ENCODE data around the gene BRAP.
"Not testable (repeated sequence)": the region's sequence is repeated elsewhere in the genome, so short reads cannot be mapped to it uniquely, and the experiment has no call there.

Gene BRAP

DNA sequence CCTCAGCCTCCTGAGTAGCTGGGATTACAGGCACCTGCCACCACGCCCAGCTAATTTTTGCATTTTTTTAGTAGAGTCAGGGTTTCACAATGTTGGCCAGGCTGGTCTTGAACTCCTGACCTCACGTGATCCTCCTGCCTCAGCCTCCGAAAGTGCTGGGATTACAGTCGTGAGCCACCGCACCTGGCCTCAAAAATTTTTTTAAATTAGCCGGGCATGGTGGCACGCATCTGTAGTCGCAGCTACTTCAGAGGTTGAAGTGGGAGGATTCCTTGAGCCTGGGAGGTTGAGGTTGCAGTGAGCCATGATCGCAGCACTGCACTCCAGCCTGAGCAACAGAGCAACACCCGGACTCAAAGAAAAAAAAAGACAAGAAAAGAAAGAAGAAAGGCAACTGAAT lies 67.9 kb downstream of the BRAP start:
- not testable (repeated sequence) for H3K14ac ChIP-seq (ENCODE audit: low read length in 2 of 2); H2BK15ac ChIP-seq (ENCODE audit: low read depth, poor library complexity, severe bottlenecking); H3K9me3 ChIP-seq (ENCODE audit: control insufficient read depth, low read length); H3K79me1 ChIP-seq (replicated peaks; ENCODE audit: low read length, poor library complexity, severe bottlenecking); H3K4me1 ChIP-seq (ENCODE audit: control insufficient read depth, insufficient read depth, low read depth, low read length); H3K36me3 ChIP-seq (ENCODE audit: control insufficient read depth in 1 of 2, insufficient read depth in 2 of 2, low read depth in 1 of 2, low read length in 2 of 2); H2BK5ac ChIP-seq (ENCODE audit: low read depth, low read length, poor library complexity, severe bottlenecking); H2BK120ac ChIP-seq (ENCODE audit: low read depth, low read length); H3K4me2 ChIP-seq (ENCODE audit: low read length, poor library complexity, severe bottlenecking); H3K4ac ChIP-seq (ENCODE audit: low read depth in 1 of 2, low read length in 2 of 2); H2AFZ ChIP-seq (ENCODE audit: low read depth, low read length); H3K27ac ChIP-seq (ENCODE audit: low read length, poor library complexity, severe bottlenecking); DNase-seq; H3K9ac ChIP-seq (ENCODE audit: low read length); H3K27me3 ChIP-seq (ENCODE audit: control insufficient read depth in 1 of 2, insufficient read depth in 1 of 2, low read length in 2 of 2); H2BK12ac ChIP-seq (ENCODE audit: low read length in 2 of 2); H3K18ac ChIP-seq (ENCODE audit: low read depth in 1 of 2, low read length in 2 of 2); H3K23ac ChIP-seq (ENCODE audit: low read length in 2 of 2); H4K8ac ChIP-seq (ENCODE audit: low read length); H3K4me3 ChIP-seq (ENCODE audit: insufficient read depth in 1 of 2, low read depth in 1 of 2, low read length in 2 of 2); H4K91ac ChIP-seq (ENCODE audit: low read length); H2AK5ac ChIP-seq (ENCODE audit: low read length, severe bottlenecking)
- WGBS = 93% methylated on average over 8 of the region's 10 CpGs

DNA sequence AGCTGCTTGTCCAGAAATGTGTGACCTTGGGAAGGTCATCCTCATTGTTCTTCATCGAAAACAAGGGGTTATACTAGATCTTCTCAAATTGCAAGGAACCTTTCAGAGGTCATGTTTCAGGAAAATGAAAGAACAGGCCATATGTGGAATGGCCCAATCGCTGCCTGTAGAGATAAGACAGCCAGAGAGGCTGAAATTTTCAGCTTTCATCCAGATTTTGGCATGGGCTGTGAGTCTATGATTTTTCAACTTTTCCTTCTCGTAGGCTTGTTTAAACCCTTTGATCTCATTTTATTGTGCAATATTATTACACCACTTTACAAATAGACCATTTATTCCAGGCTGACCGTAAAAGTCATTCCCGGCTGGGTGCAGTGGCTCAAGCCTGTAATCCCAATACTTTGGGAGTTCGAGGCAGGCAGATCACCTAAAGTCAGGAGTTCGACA lies 69.6 kb downstream of the BRAP start:
- no peak overlapping the region for H3K14ac ChIP-seq (ENCODE audit: low read length in 2 of 2)
- H2BK15ac ChIP-seq (ENCODE audit: low read depth, poor library complexity, severe bottlenecking) = no peak overlapping the region
- no peak overlapping the region for H2AFZ ChIP-seq (ENCODE audit: low read depth, low read length)
- peaks cover 1% of the 10 kb centered on the region for H3K79me1 ChIP-seq (replicated peaks; ENCODE audit: low read length, poor library complexity, severe bottlenecking)
- H3K18ac ChIP-seq (ENCODE audit: low read depth in 1 of 2, low read length in 2 of 2) = no peak overlapping the region
- no peak overlapping the region for H2BK5ac ChIP-seq (ENCODE audit: low read depth, low read length, poor library complexity, severe bottlenecking)
- no peaks in the 10 kb centered on the region for H3K27me3 ChIP-seq (ENCODE audit: control insufficient read depth in 1 of 2, insufficient read depth in 1 of 2, low read length in 2 of 2)
- H4K8ac ChIP-seq (ENCODE audit: low read length) = no peak overlapping the region
- no peak overlapping the region for H3K4ac ChIP-seq (ENCODE audit: low read depth in 1 of 2, low read length in 2 of 2)
- peaks cover 2% of the 10 kb centered on the region for H3K4me1 ChIP-seq (ENCODE audit: control insufficient read depth, insufficient read depth, low read depth, low read length)
- no peak overlapping the region for H2BK120ac ChIP-seq (ENCODE audit: low read depth, low read length)
- no peaks in the 10 kb centered on the region for H3K36me3 ChIP-seq (ENCODE audit: control insufficient read depth in 1 of 2, insufficient read depth in 2 of 2, low read depth in 1 of 2, low read length in 2 of 2)
- no peak overlapping the region for H3K27ac ChIP-seq (ENCODE audit: low read length, poor library complexity, severe bottlenecking)
- H3K4me2 ChIP-seq (ENCODE audit: low read length, poor library complexity, severe bottlenecking) = no peak overlapping the region
- no peaks in the 10 kb centered on the region for H3K9me3 ChIP-seq (ENCODE audit: control insufficient read depth, low read length)
- no peak overlapping the region for H2AK5ac ChIP-seq (ENCODE audit: low read length, severe bottlenecking)
- H3K23ac ChIP-seq (ENCODE audit: low read length in 2 of 2) = no peak overlapping the region
- 88% methylated on average over 7 of the region's 7 CpGs for WGBS
- no peak overlapping the region for H3K4me3 ChIP-seq (ENCODE audit: insufficient read depth in 1 of 2, low read depth in 1 of 2, low read length in 2 of 2)
- no peak for DNase-seq
- no peak overlapping the region for H2BK12ac ChIP-seq (ENCODE audit: low read length in 2 of 2)
- H4K91ac ChIP-seq (ENCODE audit: low read length) = no peak overlapping the region
- H3K9ac ChIP-seq (ENCODE audit: low read length) = no peak overlapping the region

DNA sequence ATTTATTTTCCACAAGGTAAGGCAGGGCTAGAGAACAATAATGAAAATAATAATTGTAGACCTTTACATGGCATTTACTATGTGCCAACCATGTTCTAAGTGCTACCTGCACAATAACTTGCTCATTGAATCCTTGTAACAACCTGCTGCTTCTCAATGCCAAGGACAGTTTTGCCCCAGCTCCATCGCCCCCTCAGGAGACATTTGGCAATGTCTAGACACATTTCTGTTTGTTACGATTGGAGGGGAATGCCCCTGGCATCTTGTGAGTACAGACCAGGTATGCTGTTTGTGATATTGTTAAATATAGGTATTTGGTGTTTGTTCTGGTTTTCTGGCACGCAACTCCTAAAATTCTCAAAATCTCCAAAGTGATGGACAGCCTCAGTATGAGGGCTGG lies 78.5 kb downstream of the BRAP start:
- no peaks in the 10 kb centered on the region for H3K4me1 ChIP-seq (ENCODE audit: control insufficient read depth, insufficient read depth, low read depth, low read length)
- H3K36me3 ChIP-seq (ENCODE audit: control insufficient read depth in 1 of 2, insufficient read depth in 2 of 2, low read depth in 1 of 2, low read length in 2 of 2) = no peaks in the 10 kb centered on the region
- no peak overlapping the region for H2BK15ac ChIP-seq (ENCODE audit: low read depth, poor library complexity, severe bottlenecking)
- H2BK120ac ChIP-seq (ENCODE audit: low read depth, low read length) = no peak overlapping the region
- no peak overlapping the region for H3K4me3 ChIP-seq (ENCODE audit: insufficient read depth in 1 of 2, low read depth in 1 of 2, low read length in 2 of 2)
- H3K23ac ChIP-seq (ENCODE audit: low read length in 2 of 2) = no peak overlapping the region
- DNase-seq = no peak
- peaks cover 2% of the 10 kb centered on the region for H3K79me1 ChIP-seq (replicated peaks; ENCODE audit: low read length, poor library complexity, severe bottlenecking)
- H3K4ac ChIP-seq (ENCODE audit: low read depth in 1 of 2, low read length in 2 of 2) = no peak overlapping the region
- no peak overlapping the region for H2AFZ ChIP-seq (ENCODE audit: low read depth, low read length)
- no peaks in the 10 kb centered on the region for H3K27me3 ChIP-seq (ENCODE audit: control insufficient read depth in 1 of 2, insufficient read depth in 1 of 2, low read length in 2 of 2)
- no peak overlapping the region for H4K91ac ChIP-seq (ENCODE audit: low read length)
- no peak overlapping the region for H2AK5ac ChIP-seq (ENCODE audit: low read length, severe bottlenecking)
- no peak overlapping the region for H3K27ac ChIP-seq (ENCODE audit: low read length, poor library complexity, severe bottlenecking)
- WGBS = 89% methylated on average over 2 of the region's 3 CpGs
- no peak overlapping the region for H2BK12ac ChIP-seq (ENCODE audit: low read length in 2 of 2)
- H3K4me2 ChIP-seq (ENCODE audit: low read length, poor library complexity, severe bottlenecking) = no peak overlapping the region
- H4K8ac ChIP-seq (ENCODE audit: low read length) = no peak overlapping the region
- no peak overlapping the region for H3K14ac ChIP-seq (ENCODE audit: low read length in 2 of 2)
- H3K9ac ChIP-seq (ENCODE audit: low read length) = no peak overlapping the region
- H2BK5ac ChIP-seq (ENCODE audit: low read depth, low read length, poor library complexity, severe bottlenecking) = no peak overlapping the region
- H3K18ac ChIP-seq (ENCODE audit: low read depth in 1 of 2, low read length in 2 of 2) = no peak overlapping the region
- H3K9me3 ChIP-seq (ENCODE audit: control insufficient read depth, low read length) = no peaks in the 10 kb centered on the region

DNA sequence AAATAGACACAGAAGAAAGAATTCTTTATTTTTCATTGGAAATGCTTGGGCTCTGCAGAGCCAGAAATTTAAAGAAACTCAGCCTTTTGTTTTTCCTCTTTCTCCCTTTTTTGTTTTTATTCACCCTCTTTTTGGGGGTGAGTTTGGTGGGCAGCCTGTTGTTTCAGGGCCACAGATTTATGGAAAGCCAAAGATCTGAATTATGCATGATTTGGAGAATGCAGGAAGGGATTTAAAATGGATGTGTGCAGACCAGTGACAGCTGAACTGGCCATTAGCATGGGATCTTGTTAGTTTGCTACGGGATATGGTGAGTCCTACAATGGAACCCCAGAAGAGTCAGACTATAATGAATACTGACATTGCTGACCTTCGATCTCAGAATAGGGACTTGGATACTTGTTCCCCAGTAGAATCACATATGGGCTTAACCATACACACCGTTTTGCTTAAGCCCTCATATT lies 79.0 kb downstream of the BRAP start:
- Histone ChIP-seq H4K91ac (ENCODE audit: low read length) (no peak overlapping the region), H3K79me1 (replicated peaks; ENCODE audit: low read length, poor library complexity, severe bottlenecking) (peaks cover 3% of the 10 kb centered on the region), H2BK12ac (ENCODE audit: low read length in 2 of 2) (no peak overlapping the region), H3K9ac (ENCODE audit: low read length) (no peak overlapping the region), H3K4ac (ENCODE audit: low read depth in 1 of 2, low read length in 2 of 2) (no peak overlapping the region), H2AFZ (ENCODE audit: low read depth, low read length) (no peak overlapping the region), H3K27me3 (ENCODE audit: control insufficient read depth in 1 of 2, insufficient read depth in 1 of 2, low read length in 2 of 2) (no peaks in the 10 kb centered on the region), H3K9me3 (ENCODE audit: control insufficient read depth, low read length) (no peaks in the 10 kb centered on the region), H3K18ac (ENCODE audit: low read depth in 1 of 2, low read length in 2 of 2) (no peak overlapping the region), H3K14ac (ENCODE audit: low read length in 2 of 2) (no peak overlapping the region), H2BK120ac (ENCODE audit: low read depth, low read length) (no peak overlapping the region), H2BK5ac (ENCODE audit: low read depth, low read length, poor library complexity, severe bottlenecking) (no peak overlapping the region), H3K27ac (ENCODE audit: low read length, poor library complexity, severe bottlenecking) (no peak overlapping the region), H3K4me1 (ENCODE audit: control insufficient read depth, insufficient read depth, low read depth, low read length) (no peaks in the 10 kb centered on the region), H3K36me3 (ENCODE audit: control insufficient read depth in 1 of 2, insufficient read depth in 2 of 2, low read depth in 1 of 2, low read length in 2 of 2) (no peaks in the 10 kb centered on the region), H2AK5ac (ENCODE audit: low read length, severe bottlenecking) (no peak overlapping the region), H4K8ac (ENCODE audit: low read length) (no peak overlapping the region), H2BK15ac (ENCODE audit: low read depth, poor library complexity, severe bottlenecking) (no peak overlapping the region), H3K4me3 (ENCODE audit: insufficient read depth in 1 of 2, low read depth in 1 of 2, low read length in 2 of 2) (no peak overlapping the region), H3K23ac (ENCODE audit: low read length in 2 of 2) (no peak overlapping the region), H3K4me2 (ENCODE audit: low read length, poor library complexity, severe bottlenecking) (no peak overlapping the region)
- no peak for DNase-seq
- WGBS = 100% methylated on average over 2 of the region's 3 CpGs

Measured in mesenchymal stem cell (in vitro differentiated cells and primary cell).